NCI-H345 (cell line): ENCODE results near the gene CUL3.

Experiments used
- DNase-seq: peaks from one replicate; lab custom pipeline; 2025; lab: John Stamatoyannopoulos, UW

Gene CUL3

GRCh38 chr2:224580248-224580647 is 4.9 kb downstream of the CUL3 start:
- DNase-seq, result no peak

- DNase-seq, result no peak
These were observed 5.8 kb downstream of the CUL3 start for GRCh38 chr2:224579411-224579810.

- DNase-seq, result no peak
These were observed 7.6 kb downstream of the CUL3 start for GRCh38 chr2:224577541-224577940.

- no peak for DNase-seq
These were observed 9.0 kb downstream of the CUL3 start for GRCh38 chr2:224576088-224576715.

- DNase-seq, result no peak
These were observed 10.6 kb downstream of the CUL3 start for GRCh38 chr2:224574423-224575084.

- no peak for DNase-seq
These were observed 11.4 kb downstream of the CUL3 start for GRCh38 chr2:224573724-224574123.

- no peak for DNase-seq
These were observed 12.8 kb downstream of the CUL3 start for GRCh38 chr2:224572338-224572737.

GRCh38 chr2:224570328-224570993 is 14.7 kb downstream of the CUL3 start:
- no peak for DNase-seq

- no peak for DNase-seq
These were observed 15.5 kb downstream of the CUL3 start for GRCh38 chr2:224569654-224570053.

- DNase-seq, result no peak
These were observed 19.6 kb downstream of the CUL3 start for GRCh38 chr2:224565452-224566035.

- no peak for DNase-seq
These were observed 21.6 kb downstream of the CUL3 start for GRCh38 chr2:224563537-224563936.

- no peak for DNase-seq
These were observed 22.3 kb downstream of the CUL3 start for GRCh38 chr2:224562831-224563230.

- DNase-seq, result no peak
These were observed 23.7 kb downstream of the CUL3 start for GRCh38 chr2:224561234-224562005.

- no peak for DNase-seq
These were observed 24.6 kb downstream of the CUL3 start for GRCh38 chr2:224560549-224560948.

- no peak for DNase-seq
These were observed 27.6 kb downstream of the CUL3 start for GRCh38 chr2:224557610-224558009.

- DNase-seq, result no peak
These were observed 28.8 kb downstream of the CUL3 start for GRCh38 chr2:224556381-224556780.

GRCh38 chr2:224555823-224556366 is 29.3 kb downstream of the CUL3 start:
- no peak for DNase-seq

- DNase-seq, result no peak
These were observed 32.4 kb downstream of the CUL3 start for GRCh38 chr2:224552771-224553170.

GRCh38 chr2:224551693-224552092 is 33.5 kb downstream of the CUL3 start:
- DNase-seq, result no peak

GRCh38 chr2:224546926-224547325 is 38.2 kb downstream of the CUL3 start:
- no peak for DNase-seq

GRCh38 chr2:224545884-224546644 is 39.1 kb downstream of the CUL3 start:
- DNase-seq, result no peak
